ENCODE data around the gene ATPAF2. TPM values are rescaled to one million over a fixed set of nuclear protein-coding genes. Genes with fewer than 3 reads are reported as not detected.

The ATPAF2 gene
- total RNA-seq, 3 donors from 2014 or later (not counting 1 experiment from before 2014, with no cell fraction given), result 31.4 to 43.4 (median 41.5) TPM

- TF ChIP-seq CTCF (IDR thresholded peaks at IDR 0.05), result no peak
- no peaks in the 10 kb centered on the region for H3K27me3 ChIP-seq (ENCODE audit: control insufficient read depth, insufficient read depth, low read length)
- ATAC-seq (no peak), DNase-seq (peak in 1 of 2 donors; percentile 51)
- Mint-ChIP-seq H3K4me1 (peaks cover 50 to 58% of the 10 kb centered on the region in 2 donors), H3K4me3 (peak overlapping the region; percentile 93), H3K27ac (peak overlapping the region; percentile 79 to 87), H3K9me3 (no peaks in the 10 kb centered on the region), H3K36me3 (no peaks in the 10 kb centered on the region), H3K27me3 (ENCODE audit: low read depth in 2 of 2) (no peaks in the 10 kb centered on the region)
- H3K27ac ChIP-seq (ENCODE audit: low read length), result peak overlapping the region; percentile 75
- peak overlapping the region; percentile 89 for H3K4me3 ChIP-seq (ENCODE audit: low read length)
- peaks cover 31% of the 10 kb centered on the region for H3K4me1 ChIP-seq (ENCODE audit: control insufficient read depth, insufficient read depth, low read length)
- H3K36me3 ChIP-seq (ENCODE audit: control insufficient read depth, insufficient read depth, low read length), result no peaks in the 10 kb centered on the region
- WGBS (ENCODE audit: insufficient coverage), result under 1% methylated on average over 12 of the region's 13 CpGs
- intact Hi-C loops (cut with micrococcal nuclease), result loop anchor here (5.0 kb wide), 1 partner anchor 356 kb away; the partner anchor contains the start of gene RAI1
- H3K9me3 ChIP-seq (ENCODE audit: control insufficient read depth, insufficient read depth, low read length), result no peaks in the 10 kb centered on the region
Observed at GRCh38 chr17:18038149-18038850, 668 bp downstream of the ATPAF2 start.

GRCh38 chr17:18037486-18037885, 1.5 kb downstream of the ATPAF2 start:
- Histone ChIP-seq H3K4me3 (ENCODE audit: low read length) (no peak overlapping the region), H3K9me3 (ENCODE audit: control insufficient read depth, insufficient read depth, low read length) (no peaks in the 10 kb centered on the region), H3K27ac (ENCODE audit: low read length) (no peak overlapping the region), H3K27me3 (ENCODE audit: control insufficient read depth, insufficient read depth, low read length) (no peaks in the 10 kb centered on the region), H3K4me1 (ENCODE audit: control insufficient read depth, insufficient read depth, low read length) (peaks cover 31% of the 10 kb centered on the region), H3K36me3 (ENCODE audit: control insufficient read depth, insufficient read depth, low read length) (no peaks in the 10 kb centered on the region)
- Mint-ChIP-seq H3K4me1 (peaks cover 51 to 61% of the 10 kb centered on the region in 2 donors), H3K27ac (peak overlapping the region; percentile 79 to 87), H3K9me3 (no peaks in the 10 kb centered on the region), H3K4me3 (peak overlapping the region; percentile 93), H3K27me3 (ENCODE audit: low read depth in 2 of 2) (no peaks in the 10 kb centered on the region), H3K36me3 (no peaks in the 10 kb centered on the region)
- intact Hi-C loops (cut with micrococcal nuclease), result loop anchor here (5.0 kb wide), 1 partner anchor 355 kb away; the partner anchor contains the start of gene RAI1
- no peak for ATAC-seq
- no peak for TF ChIP-seq CTCF (IDR thresholded peaks at IDR 0.05)
- 20% methylated on average over 6 of the region's 6 CpGs for WGBS (ENCODE audit: insufficient coverage)
- no peak for DNase-seq

GRCh38 chr17:18035704-18036103, 3.3 kb downstream of the ATPAF2 start:
- peaks cover 38 to 48% of the 10 kb centered on the region in 2 donors for H3K4me1 Mint-ChIP-seq
- 90% methylated on average over 2 of the region's 2 CpGs for WGBS (ENCODE audit: insufficient coverage)
- no peak for TF ChIP-seq CTCF (IDR thresholded peaks at IDR 0.05)

More at GRCh38 chr17:18035704-18036103, 3.3 kb downstream of the ATPAF2 start:
- no peaks in the 10 kb centered on the region for H3K27me3 Mint-ChIP-seq (ENCODE audit: low read depth in 2 of 2)
- H3K9me3 Mint-ChIP-seq, result no peaks in the 10 kb centered on the region
- Histone ChIP-seq H3K27me3 (ENCODE audit: control insufficient read depth, insufficient read depth, low read length) (no peaks in the 10 kb centered on the region), H3K9me3 (ENCODE audit: control insufficient read depth, insufficient read depth, low read length) (no peaks in the 10 kb centered on the region), H3K4me3 (ENCODE audit: low read length) (no peak overlapping the region), H3K4me1 (ENCODE audit: control insufficient read depth, insufficient read depth, low read length) (peaks cover 29% of the 10 kb centered on the region), H3K36me3 (ENCODE audit: control insufficient read depth, insufficient read depth, low read length) (no peaks in the 10 kb centered on the region), H3K27ac (ENCODE audit: low read length) (no peak overlapping the region)
- intact Hi-C loops (cut with micrococcal nuclease), result loop anchor here (5.0 kb wide), 1 partner anchor 353 kb away; the partner anchor contains the start of gene RAI1
- DNase-seq, result no peak
- H3K36me3 Mint-ChIP-seq, result no peaks in the 10 kb centered on the region
- H3K4me3 Mint-ChIP-seq, result no peak overlapping the region
- ATAC-seq, result no peak
- H3K27ac Mint-ChIP-seq, result no peak overlapping the region

Measured in natural killer cell (primary cell).